Daoy (cell line): Measurements from ENCODE around the gene NKX2-4. TPM values are rescaled to one million over a fixed set of nuclear protein-coding genes. Genes with fewer than 3 reads are reported as not detected.
"Not testable (repeated sequence)": the region's sequence is repeated elsewhere in the genome, so short reads cannot be mapped to it uniquely, and the experiment has no call there.

Experiments
- DNase-seq: peaks from one replicate; pipeline ENCODE4 v3.0.0-alpha.2; 2015; ENCODE audit warnings: low read depth
- total RNA-seq: library from RNA; depleted of rRNA; stranded (reverse); fragments of >200 nt; shearing (Covaris generic); gene quantifications from 2 replicates; pipeline ENCODE4 v1.2.3, GENCODE V29; 2014

The NKX2-4 gene
- total RNA-seq, 1 experiment from 2014 or later, result 7.3 TPM

DNA sequence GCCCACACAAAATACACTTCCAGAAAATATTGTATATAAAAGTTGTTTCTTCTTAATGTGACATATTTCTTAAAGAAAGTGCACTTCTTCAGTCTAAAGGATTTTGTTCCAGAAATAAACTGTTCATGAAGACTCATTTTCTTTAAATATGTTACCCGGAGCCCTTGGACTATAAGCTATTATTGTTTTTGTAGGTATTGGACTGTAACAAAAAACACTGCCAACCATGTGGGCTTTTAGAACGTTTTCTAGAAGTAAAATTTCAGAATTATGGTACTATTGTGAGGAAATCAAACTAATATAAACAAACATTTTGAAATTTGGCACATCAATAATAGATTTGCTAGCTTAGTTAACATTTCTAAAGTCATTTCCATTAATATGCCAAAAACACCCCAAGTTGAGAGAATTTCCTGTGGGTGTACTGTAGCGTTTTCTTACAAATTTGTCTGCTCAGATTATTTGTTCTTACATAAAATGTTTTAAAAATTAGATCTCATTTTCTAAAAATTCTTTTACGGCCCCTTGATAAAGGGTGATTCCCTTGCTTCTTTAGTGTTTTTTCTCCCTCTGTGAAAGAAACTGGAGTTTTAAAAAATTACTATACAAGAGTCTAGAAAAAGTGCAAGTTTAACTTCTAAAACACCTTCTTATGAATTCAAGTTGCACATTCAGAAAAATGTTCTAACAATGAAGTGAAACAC lies 3.4 kb downstream of the NKX2-4 start:
- DNase-seq, result no peak

DNA sequence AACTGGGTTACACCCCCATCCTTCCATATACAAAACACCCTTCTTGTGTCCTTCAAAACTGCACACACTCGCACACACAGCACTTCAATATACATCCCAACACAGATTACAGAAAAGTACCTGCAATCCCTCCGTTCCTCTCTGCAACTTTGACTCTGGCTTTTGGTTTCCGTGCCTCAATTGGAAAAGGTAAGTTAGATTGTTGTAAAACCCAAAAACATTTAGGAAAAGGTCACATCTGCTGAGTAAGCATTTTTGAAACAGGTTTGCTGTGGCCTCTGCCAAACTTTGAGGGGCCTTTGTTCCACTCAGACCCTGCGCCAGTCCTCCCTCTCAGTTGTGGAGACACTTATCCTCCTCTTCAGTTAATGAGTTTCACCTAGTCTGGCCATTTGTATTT lies 4.2 kb downstream of the NKX2-4 start:
- no peak for DNase-seq

DNA sequence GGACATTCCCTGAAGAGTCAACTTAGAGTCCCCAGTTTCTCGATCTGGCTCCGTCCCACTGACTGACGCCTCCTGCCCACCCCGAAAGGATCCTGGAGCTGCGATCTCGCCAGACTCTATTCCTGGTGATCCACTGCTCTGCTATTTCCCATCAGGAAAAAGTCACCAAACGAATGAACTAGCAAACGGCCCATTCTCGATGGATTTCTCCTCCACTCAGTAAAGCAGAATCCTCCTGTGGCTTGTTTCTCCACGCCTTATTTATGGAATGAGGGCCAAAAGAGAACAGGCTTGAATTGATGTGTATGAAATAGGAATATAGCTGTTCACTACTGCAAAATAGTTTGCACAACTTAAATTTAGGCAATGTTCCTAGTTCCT lies 5.4 kb downstream of the NKX2-4 start:
- DNase-seq, result no peak

DNA sequence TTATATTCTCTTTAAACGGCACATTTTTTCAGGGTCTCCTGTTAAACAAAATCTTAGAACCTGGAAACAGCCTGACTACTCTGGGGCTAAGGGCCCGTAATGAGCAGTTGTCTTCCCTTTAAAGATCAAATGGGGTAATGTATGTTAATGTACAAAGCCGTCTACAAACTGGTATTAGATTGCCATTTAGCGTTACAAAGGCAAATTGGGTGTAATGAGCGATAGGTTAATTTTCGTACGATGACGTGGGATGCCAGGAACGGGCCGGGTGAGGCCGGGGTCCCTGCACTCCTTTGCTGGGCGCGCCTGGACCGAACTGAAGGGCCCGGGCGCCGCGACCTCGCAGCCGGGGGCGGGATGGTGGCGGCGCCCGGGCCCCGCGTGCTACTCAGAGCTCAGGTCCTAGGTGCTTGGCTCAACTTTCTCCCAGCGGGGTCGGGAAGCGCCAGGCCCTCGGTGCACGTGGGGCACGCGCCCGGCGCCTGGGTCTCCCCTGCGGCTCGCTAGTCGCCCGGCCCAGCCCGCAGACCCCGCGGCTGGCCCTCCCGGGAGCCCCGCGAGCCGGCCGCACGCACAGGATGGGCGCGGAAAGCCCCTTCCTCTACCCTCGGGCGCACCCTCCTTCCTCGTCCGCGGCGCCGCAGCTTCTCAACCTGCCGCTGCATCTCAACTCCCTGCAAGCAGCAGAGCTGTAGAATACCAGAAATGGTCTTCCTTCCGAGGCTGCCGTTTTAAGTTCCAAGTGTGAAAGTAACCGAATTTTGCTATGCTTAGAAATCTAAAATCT lies 5.9 kb downstream of the NKX2-4 start:
- no peak for DNase-seq

DNA sequence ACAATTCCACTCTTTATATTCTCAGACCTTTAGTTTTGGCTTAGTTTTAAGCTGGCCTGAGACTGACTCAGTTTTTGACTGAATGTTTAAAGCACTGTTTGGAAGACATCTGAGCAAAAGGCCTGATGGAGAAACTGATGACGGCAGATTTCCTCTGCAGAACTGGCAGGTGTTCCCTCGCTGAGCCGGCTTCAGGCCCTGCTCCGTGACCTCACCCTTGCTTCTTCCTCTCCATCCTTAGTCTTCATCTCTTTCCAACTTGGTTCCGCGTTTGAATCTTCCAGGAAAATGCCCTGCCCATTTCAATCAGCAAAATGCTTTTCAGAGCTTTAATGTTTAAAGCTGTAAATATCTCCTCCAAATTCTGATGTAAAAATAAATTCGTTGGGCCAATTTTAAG lies 6.6 kb downstream of the NKX2-4 start:
- no peak for DNase-seq

DNA sequence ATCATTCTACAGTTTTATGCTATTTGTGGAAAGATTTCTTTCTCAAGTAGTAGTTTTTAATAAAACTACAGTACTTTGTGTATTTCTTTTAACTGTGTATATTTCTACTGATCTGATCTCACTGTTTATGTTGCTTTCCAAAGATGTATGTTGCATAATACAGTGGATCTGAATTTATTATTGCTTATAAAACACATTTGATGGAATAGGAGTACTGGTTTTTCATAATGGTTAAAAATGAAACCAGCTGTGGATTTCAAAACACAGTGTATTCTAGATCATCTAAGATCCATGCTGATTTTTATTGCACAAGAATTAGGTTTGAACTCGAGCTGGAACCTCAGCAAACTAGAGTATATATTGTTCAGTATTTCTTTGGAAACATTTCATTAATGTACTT lies 8.0 kb downstream of the NKX2-4 start:
- DNase-seq, result no peak

DNA sequence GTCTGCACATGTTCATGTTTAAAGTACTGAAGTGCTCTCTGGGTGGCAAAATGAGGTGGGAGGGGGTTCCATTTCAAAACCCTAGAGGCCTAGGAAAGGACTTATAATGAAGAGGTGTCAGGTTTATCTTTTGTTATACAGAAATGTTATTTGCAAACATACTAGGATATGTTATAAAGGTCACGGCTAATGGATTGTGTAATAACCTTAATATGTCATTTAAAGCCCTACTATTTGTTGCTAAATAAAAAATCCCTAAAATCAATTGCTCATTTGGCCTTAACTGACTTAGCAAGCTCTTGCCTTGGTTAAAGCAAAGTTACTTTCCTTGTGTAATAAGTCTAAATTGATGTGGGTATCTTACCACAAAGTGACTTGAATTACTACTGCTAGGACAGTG lies 8.8 kb downstream of the NKX2-4 start:
- DNase-seq, result no peak

DNA sequence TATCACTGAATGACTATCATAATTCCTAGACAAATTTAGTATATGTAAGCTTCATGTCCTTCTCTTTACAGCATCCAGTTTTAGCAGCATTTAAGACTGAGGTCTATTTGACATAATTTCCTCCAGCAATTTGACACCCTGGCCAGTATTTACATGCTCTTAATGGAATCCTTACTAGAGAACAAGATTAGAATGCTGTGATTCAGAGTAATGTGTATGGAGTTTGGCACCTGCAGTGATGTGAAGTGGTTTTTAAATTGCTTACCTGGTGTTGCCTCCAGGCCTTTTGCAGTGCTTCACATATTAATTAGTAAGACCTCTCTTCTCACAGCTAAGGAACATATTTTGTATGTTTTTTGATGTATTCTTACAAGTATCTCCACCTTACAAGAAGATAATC lies 9.8 kb downstream of the NKX2-4 start:
- DNase-seq, result no peak

DNA sequence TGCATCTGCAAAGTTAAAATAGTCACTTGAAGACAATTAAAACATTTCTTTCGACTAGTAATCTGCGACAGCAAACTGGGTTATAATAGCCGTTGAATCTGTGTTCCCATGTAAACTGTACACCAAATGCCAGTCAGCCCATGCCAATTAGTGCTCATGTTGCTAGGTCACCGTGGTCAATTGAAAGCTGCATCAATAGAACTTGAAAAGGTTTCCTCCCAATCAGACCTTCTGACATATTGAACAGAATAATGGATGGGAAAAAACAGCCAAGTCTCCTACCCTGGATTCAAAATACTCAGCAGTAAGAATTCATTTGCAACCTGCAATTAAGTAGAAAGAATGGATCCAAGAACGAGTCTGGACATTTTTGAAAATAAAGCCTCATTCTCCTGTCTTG lies 11.2 kb downstream of the NKX2-4 start:
- no peak for DNase-seq

DNA sequence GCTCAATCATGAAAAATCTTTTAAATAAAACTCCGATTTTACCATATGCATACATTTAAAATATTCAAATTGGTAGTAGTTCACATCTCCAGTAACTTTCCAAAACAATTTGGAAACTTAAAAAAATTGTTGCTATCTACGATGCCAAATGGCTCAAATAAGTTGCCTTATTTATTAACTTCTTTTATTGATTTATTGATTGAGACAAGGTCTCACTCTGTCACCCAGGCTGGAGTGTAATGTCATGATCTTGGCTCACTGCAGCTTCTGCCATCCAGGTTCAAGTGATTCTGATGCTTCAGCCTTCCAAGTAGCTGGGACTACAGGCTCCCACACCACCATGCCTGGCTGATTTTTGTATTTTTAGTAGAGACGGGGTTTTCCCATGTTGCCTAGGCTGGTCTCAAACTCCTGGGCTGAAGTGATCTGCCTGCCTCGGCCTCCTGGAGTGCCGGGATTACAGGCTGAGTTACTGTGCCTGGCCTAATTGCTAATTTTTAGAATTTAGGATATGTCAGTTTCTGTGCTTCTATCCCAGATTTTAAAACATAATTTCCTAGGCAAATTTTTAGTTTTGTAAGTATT lies 12.9 kb downstream of the NKX2-4 start:
- DNase-seq, result no peak

DNA sequence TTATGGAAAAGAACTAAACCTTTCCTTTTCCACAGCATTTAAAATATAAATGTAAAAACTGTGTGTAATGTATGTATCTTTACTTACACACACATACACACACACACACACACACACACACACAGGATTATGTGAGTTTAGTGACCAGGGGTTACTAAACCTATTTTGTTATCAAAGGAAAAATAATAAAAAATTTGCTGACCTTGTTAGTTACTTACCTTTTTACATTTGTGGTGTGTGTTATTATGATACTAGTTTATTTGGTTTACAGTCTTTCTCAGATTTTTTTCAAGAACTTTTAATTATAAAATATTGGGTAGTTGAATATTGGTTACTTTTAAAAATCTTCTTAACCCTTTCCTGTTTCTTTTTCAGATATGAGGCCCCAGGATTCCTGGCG lies 15.7 kb downstream of the NKX2-4 start:
- DNase-seq, result no peak

DNA sequence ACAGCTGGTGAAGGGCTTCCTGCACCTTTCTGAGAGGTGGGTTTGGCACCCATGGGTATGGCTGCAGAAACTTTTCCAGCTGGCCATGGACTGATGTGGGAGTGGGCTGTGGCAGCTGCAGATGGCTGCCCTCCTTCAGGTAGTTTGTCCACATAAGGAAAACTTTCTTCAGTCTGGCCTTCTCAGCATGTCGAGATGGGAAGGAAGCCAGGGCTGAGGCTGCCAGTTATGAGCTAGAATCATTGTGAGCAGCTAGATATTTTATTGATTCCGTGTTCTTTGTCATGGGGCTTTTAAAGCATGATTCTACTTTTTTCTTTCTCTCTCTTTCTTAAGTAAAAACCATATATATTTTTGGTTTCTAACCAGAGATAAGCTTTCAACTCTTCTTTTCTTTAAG lies 16.6 kb downstream of the NKX2-4 start:
- no peak for DNase-seq

DNA sequence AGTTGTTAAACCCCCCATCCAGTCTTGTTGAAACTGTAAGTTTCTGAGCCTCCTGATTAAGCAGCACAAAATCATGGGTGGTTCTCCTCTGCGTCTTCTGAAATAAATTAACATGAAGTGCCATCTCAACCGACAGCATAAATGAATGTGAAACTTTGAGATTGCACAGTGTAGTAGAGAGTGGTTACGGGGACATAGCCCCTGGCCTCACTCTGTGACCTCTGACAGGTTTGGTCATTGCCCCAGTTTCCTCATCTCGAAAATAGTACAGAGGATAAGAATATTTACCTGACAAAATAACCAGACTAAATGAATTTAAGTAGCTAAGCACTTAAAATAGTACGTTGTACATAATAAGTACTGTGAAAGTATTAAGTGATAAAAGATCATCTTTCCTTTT lies 19.1 kb downstream of the NKX2-4 start:
- no peak for DNase-seq

DNA sequence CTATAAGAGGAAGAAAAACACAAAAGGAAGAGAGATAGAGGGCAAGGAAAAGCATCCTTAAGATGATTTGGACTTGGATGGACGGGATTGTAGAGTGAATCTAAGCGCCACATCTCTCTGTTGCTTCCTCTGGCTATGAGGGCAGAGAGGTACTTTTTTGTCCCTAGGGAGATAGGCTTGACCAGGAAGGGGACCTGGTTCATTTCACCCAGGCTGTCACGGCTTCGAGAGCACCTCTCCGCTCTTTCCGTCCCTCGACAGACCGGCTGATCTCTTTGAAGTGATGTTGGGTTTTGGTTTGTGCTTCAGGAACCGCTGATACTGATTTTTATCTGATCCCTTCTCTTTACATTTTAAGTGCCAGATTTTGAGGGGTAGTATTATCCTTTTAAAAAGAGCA lies 19.6 kb downstream of the NKX2-4 start:
- no peak for DNase-seq

DNA sequence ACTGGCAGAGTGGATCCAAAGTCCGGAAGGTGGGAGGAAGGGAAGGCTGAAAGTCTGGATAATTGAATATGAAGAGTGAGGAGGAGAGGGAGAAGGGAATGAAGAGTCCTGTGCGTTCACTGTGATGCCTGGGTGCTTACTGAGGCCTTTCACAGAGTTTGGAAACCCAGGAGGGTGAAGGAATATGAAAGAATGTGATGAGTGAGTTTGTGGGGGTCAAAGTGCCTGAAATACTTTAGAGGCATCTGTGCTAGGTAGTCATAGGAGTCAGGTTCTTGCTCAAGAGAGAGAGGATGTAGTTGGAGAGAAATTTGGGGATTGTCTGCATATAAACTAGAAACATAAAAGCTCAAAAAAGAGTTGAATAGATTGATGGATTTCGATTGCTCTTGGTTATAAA lies 20.7 kb downstream of the NKX2-4 start:
- DNase-seq, result no peak

DNA sequence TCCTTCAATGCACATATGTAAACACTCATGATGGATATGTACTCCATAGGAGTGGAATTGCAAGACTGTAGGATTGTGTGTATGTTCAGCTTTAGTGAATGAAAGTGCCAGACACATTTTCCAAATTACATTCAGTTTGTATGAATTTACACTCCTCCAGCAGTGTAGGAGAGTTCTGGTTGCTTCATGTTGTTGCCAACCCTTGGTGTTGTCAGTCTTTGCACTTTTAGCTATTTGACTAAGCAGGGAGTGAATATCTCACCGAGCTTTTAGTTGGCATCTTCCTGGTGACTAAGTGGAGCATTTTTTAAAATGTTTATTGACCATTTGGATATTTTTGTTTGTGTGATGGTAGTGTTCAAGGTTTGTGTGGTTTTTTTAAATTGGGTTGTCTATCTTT lies 23.9 kb downstream of the NKX2-4 start:
- DNase-seq, result no peak

DNA sequence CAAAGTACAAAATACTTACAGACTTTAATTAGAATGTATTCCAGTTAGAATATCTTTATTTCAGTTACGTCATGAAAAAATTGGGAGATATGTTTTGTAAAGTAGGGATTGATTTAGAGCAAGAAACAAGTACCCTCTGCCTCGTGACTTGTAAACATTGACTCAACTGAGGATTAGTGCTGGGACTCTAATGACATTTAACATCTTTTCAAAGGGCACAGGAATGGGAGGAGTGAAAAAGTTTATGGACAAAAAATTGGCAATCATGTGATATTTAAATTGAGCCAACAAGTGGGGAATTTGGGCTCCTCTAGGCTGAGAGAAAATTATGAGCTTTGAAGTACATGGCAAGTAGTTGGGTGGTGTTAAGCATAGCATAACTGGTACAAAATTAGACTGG lies 25.3 kb downstream of the NKX2-4 start:
- DNase-seq, result no peak

DNA sequence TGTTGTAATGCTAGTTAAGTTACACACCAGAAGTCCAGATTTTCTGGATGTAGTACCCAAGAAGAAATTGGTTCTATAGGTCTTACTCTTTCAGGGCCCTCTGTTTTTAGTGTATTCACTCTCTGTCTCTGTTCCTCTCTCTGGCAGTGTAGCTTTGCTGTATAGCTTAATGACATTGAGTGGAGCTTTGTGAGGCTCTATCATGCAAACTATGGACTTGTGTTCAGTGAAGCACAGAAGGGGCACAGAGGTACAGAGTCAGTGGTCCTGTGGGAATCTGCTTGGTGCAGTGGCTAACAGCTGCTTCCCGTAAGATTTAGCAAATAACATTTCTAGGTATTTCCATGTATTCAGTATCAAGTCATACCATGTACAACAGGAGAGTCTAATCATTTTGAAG lies 26.1 kb downstream of the NKX2-4 start:
- no peak for DNase-seq

DNA sequence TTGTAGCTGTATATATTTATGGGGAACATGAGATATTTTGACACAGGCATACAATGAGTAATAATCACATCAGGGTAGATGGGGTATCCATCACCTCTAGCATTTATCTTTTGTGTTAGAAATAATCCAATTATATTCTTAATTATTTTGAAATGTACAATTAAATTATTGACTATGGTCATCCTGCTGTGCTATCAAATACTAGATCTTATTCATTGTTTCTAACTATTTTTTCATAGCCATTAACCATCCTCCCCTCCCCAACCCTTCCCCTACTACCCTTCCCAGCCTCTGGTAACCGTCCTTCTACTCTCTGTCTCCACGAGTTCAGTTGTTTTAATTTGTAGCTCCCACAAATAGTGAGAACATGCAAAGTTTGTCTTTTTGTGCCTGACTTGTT lies 28.5 kb downstream of the NKX2-4 start:
- DNase-seq, result no peak

DNA sequence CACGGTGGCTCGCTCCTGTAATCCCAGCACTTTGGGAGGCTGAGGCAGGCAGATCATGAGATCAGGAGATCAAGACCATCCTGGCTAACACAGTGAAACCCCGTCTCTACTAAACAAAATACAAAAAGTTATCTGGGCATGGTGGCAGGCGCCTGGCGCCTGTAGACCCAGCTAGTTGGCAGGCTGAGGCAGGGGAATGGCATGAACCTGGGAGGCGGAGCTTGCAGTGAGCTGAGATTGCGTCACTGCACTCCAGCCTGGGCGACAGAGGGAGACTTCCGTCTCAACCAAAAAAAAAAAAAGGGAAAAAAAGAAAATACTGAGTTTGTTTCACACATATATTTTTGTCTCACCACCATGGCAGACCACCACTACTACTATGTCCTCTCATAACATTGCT lies 31.1 kb downstream of the NKX2-4 start:
- not testable (repeated sequence) for DNase-seq

DNA sequence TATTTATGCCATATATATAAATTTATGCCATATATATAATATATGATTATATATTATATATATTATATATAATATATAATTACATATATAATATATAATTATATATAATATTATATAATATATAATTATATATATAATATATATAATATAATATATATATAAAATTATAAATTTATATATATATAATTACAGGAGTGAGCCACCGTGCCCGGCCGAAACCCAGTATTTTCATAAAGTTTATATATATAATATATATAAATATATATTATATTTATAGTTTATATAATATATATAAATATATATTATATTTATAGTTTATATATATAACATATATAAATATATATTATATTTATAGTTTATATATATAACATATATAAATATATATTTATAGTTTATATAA lies 31.6 kb downstream of the NKX2-4 start:
- DNase-seq, result no peak

DNA sequence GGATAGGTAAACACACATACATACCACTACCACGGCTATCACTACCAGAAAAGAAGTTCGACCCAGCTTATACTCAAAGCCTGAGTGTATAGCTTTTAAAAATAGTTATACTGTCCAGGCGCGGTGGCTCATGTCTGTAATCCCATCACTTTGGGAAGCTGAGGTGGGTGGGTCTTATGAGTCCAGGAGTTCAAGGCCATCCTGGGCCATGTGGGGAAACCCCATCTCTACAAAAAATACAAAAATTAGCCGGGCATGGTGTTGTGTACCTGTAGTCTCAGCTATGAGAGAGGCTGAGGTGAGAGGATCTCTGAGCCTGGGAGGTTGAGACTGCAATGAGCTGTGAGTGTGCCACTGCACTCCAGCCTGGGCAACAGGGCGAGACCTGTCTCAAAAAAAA lies 32.9 kb downstream of the NKX2-4 start:
- DNase-seq, result no peak

DNA sequence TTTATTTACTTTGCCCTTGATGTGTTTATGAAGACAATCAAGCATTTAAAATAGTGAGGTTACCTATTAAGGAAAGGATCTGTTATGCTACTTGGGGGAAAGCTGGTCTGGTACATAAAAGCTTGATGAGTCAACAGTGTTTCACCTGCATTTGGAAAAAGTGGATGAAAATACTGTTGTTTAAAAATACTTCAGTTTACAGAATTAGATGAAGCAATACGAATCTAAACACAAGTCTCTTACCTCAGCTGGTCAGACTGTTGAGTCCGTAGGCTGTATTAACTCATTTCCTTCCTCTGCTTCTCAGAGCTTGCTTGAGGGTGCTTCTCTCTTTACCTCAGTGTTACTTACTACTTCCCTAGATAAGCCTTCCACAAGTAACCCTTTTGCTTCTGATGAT lies 36.1 kb downstream of the NKX2-4 start:
- DNase-seq, result no peak
